HG03457 (cell line): Measurements from ENCODE around the gene ARPC5.
"Not testable (repeated sequence)": the region's sequence is repeated elsewhere in the genome, so short reads cannot be mapped to it uniquely, and the experiment has no call there.

ENCODE experiments used
- ATAC-seq: cut with Tn5 transposase; IDR thresholded peaks from one replicate; pipeline ENCODE4 v1.9.1; 2021; ENCODE audit warnings: moderate number of reproducible peaks; ENCODE audit not compliant: unreplicated experiment

ARPC5 gene

DNA sequence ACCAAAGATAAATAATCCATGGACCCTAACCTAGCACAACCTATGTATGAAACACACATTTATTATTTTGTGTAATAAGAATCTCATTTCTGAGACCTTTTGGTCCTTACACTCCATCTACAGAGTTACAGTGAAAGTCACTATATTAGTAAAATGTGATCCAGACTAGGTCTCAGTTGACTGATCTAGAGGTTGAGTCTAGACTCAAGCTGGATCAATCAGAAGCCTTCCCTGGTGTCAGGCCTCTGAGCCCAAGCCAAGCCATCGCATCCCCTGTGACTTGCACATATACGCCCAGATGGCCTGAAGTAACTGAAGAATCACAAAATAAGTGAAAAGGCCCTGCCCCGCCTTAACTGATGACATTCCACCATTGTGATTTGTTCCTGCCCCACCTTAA, 22.6 kb downstream of the ARPC5 start:
- not testable (repeated sequence) for ATAC-seq

DNA sequence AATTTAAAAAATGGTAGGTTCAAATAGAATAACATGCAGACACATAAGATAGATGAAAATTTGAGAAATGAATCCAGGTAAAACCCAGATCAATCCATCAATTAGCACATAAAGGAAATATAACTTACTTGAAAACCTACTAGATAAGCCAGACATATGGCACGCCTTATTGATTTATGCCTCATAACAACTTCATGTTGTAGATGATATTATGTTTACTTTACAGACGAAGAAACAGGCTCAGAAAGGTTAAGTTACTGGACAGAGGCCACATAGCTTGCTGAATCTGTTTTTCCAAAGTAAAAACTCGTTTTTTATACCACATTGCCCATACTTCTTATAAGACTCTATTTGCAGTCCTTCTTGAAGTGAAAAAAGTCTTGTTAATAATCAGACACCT, 23.2 kb downstream of the ARPC5 start:
- ATAC-seq: no peak

DNA sequence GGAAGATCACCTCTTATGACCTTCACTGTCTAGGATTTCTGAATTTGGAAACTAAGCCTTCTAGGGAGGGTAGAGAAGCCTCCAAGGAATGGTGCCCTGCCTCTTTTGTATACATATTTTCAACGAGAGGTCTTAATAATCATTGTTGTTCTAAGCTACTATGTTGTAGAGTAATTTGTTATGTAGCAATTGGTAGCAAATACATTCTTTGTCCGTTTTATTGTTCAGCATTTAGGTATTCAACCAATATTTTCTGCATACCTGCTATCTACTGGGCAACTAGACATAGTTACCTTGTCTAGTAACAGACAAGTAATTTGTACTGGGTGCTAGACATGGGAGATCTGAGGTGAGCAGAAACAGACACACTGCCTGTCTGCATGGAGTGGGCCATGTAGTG, 24.6 kb downstream of the ARPC5 start:
- ATAC-seq: no peak

DNA sequence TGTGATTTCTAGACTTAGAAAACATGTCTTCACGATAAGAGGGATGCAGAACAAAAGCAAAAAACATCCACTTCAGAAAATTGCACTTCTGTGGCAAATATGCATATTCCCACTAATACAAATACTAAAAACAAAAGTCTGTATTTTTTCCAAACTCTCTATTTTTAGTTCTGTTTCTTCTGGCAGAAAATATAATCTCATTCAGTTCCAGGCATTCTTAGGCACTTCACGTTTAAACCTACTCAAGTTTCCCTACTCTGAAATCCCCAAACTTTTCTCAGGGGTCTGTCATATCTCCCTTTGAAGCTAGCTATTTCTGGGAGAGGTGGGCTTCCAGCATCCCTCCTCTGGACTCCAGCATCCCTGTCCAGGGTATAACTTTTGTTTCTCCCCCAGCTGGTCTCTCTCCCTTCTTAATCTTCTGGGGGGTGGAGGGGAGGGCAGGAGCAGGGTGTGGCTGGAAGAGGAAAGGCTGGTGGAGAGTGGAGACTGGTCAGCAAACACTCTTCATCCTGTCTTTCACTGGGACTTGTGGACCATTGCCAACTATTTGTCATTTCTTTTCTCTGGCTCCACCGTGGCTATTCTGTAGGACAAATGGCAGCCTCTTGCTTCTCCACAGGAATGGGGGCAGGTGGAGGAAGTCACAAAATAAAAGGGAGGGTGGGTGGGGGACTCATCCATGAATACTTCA, 25.7 kb downstream of the ARPC5 start:
- ATAC-seq: no peak

DNA sequence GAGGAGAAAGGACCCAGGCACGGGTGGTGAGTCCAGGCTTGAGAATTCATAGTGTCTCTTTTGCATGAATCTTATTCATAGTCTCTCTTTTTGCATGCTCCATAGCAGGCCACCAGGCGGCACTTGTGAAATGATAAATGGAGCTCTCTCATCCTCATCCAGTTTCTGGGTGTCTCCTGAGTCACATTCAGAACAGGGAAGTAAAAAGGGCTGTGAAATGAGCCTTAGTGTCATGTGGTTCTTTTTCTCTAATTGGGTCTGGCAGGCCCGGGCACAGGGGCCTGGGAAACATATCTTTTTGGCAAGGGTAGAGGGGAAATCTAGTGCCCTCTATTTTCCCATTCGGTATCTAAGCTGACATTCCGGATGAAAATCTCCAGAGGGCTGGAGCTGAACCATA, 26.3 kb downstream of the ARPC5 start:
- ATAC-seq: no peak

DNA sequence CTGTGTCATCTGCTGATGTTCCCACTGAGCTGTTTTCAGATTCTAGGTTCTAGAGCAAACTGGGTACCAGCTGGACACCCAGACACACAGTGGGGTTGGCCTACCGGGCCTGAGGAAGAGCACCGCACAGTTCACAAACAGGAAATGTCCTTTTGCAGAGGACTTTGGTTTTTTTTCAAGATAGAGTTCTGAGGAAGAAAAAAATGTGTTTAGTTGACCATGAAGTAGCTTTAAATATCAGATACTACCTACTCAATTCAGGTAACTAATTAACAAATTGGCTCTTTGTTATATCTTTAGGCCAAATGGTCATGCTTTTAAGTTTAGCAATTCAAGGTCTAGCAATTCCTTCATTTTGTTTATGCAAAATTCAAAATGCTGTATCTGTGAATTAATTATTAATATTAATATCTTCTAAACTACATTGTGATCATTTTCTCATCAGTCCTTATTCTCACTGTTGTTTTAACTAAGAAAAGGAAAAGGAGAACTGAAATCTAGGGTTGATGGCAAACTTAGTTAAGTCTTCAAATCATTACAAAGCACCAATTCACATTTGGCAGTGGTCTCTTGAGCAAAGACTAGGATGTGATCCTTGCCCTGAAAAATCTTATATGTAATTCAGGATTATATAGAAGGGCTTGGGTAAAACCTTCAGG, 28.1 kb downstream of the ARPC5 start:
- ATAC-seq: peak; percentile 37

DNA sequence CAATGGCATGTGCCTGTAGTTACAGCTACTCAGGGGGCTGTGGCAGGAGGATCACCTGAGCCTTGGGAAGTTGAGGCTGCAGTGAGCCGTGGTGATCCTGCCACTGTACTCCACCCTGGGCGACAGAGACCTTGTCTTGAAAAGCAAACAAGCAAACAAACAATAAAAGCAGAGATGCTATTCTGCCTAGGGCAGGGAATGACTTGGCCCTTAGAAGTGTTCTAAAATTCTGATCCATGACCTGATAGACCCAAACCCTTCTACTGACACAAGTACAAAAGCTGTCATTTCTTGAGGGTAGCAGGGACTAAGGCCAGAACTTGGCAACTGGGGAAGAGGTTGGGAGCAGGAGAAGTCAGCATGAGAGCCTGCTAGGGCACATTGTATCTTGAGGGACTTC, 29.7 kb downstream of the ARPC5 start:
- ATAC-seq: no peak

DNA sequence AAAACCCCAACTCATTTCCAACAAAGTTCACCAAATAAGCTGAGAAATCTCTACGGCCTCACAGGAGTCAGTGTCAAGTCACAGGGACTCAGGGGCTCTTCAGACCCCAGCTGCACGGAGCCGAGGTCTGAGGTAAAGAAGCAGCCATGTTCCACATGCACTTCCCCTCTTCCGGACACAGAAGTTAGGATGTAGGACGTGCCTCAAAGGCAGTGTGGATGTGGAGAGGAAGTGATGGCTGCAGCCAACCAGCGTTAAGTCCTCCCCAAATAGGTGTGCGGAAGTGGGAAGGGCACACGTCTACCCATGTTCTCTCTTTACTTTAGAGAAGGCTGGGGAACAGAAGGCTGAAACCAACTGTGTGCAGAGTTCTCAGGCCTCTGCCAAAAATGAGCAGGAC, 30.8 kb downstream of the ARPC5 start:
- no peak for ATAC-seq

DNA sequence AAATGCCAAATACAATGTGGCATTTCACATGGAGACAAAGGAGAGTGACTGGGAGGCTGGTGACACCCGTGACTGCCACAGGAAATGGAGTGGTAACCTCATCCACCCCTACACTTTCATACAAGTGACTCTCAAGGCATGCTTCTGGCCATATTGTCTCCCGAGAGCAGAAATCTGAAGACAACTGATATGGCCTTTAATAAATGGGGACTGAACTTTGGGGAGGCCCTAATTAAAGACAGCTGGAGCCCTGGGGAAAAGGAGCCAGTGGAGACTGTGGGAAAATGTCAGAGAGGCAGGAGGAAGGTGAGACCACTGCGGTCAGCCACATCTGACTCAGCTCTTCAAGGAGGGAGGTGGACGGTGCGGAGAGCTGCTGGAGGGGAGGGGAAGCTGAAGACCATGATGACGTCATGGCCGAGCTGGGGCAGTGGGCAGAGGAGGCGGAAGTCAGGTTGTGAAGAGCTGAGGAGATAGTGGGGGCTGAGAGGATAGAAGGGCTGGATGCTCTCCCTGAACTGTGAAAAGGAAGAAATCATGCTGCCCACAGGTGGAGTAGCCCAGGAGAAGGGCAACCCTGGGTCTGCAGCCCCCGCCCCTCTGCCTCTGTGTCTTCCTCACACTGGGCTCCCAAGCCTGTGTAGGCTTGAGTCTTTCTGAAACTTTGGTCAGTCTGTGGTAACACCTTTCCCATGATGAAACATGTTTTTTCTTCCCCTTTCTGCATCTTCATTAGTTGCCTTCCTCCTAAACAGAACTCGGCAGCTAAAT, 31.4 kb downstream of the ARPC5 start:
- ATAC-seq: no peak

DNA sequence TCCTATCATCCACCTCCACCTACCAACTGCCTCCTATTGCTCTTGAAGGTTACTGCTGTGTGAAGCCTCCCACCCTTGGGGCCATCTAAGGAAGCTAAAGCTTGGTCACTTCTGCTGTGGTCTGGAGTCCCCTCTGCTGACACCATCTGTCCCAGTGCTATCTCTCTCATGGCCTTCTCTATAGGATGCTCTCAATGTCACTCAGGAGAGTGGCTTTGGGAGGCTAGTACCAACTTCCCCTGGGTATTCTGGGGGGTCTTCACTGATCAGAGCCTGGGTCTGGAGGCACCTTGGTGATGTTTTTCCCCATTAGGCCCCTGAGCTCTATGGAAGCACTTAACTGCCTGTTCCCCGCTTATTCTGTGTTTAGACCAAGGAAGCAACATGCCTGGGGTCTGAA, 33.1 kb downstream of the ARPC5 start:
- no peak for ATAC-seq

DNA sequence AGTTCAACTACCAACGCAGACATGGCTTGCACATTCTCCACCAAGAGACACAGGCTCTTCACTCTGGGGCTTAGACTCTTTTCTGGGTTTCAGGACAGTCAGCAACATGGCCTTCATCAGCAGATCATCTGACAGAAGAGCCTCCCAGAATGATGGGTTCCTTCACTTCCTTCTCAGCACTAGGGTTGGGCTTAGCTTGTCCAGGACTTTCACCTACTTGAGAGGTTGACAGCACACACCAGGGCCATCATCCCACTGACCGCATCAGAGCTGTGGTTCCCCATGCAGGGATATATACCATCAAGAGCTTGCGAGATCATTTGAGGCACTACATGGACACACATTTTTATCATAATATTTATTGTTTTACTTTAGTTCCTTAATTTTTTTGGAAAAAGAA, 34.9 kb downstream of the ARPC5 start:
- no peak for ATAC-seq

DNA sequence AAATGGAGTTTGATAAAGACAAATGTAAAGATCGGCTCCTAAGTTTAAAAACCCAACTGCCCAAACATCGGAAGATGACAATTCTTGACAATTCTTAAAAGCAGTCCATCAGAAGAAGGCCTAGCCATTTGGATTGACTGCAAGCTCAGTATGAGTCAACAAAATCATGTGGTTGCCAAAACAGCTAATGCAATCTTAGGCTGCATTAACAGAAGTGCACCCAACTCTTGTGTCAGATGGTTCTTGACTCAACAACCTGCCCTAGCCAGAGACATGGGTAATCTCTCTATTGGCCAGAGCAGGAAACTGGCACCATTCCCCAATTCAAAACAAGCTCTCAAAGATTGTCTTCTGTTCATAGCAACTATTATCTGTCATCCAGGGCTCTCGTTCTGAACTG, 35.4 kb downstream of the ARPC5 start:
- ATAC-seq: no peak

DNA sequence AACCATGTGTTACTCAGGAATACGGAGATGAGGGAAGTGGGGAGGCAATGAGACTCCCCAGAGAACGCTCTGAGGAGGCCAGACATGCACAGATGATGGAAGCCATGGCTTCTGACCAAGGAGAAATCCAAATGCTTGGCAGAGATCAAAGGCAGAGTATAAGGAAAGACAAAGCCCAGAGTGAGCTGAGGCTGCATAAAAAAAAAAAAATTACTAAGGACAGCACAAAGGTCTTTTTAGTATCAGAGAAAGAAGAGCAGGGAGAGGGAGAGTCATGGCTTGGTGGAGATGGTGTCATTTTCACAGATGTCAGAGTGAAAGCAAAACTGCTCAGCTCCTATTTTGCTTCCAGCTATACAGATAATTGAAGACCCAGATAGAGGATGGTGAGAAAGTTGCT, 37.2 kb downstream of the ARPC5 start:
- ATAC-seq: no peak

DNA sequence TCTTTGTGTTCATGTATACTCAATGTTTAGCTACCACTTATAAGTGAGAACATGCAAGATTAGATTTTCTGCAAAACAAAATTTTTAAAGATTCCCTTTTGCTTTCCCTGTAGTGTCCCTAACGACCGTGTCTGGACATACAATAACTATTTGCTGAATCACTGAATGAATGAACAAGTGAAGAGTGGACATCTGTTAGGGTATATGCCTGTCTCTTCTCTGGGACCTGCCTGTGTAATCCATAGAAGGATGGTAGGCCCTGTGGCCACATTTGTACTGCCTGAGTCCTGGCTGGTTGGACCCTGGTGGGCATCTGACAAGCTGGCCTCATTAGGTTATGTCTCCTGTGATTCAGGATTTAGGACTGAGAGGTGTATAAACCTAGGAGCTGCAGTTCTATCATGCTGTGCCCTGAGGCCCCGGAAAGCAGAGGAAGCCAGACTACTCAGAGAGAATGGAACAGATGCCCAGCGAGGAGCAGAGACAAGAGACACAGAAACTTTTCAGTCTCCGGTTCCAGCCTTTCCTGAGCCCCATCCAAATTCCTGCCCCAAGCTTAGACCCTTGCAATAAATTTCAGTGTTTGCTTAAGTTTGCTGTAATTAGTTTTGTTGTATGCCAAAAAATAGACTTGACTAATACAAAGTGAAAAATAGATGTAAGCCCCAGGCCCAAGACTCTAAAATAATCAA, 37.8 kb downstream of the ARPC5 start:
- no peak for ATAC-seq

DNA sequence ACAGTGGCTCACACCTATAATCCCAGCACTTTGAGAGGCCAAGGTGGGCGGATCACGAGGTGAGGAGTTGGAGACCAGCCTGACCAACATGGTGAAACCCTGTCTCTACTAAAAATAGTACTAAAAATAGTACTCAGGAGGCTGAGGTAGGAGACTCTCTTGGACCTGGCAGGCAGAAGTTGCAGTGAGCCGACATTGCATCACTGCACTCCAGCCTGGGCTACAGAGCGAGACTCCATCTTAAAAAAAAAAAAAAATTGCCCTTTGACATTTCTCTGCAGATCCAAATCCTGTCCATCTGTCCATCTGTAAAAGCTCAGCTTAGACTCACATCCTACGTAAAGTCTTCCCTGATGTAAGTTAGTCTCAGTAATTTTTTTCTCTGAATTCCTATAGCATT, 39.1 kb downstream of the ARPC5 start:
- ATAC-seq: no peak

DNA sequence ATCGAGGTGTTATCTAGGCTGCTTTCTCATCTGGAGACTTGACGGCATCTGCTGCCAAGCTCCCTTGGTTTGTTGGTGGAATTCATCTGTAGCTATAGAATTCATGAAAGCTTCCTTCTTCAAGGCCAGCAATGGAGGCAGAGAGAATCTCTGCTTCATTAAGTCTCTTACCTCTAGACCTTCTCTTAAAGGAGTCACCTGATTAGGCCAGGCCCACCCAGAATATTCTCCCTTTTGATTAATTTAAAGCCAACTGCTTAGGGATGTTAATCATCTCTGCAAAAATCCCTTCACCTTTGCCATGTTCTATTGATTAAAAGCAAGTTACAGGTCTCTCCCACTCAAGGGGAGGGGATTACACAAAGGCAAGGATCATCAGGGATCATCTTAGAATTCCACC, 40.0 kb downstream of the ARPC5 start:
- no peak for ATAC-seq

DNA sequence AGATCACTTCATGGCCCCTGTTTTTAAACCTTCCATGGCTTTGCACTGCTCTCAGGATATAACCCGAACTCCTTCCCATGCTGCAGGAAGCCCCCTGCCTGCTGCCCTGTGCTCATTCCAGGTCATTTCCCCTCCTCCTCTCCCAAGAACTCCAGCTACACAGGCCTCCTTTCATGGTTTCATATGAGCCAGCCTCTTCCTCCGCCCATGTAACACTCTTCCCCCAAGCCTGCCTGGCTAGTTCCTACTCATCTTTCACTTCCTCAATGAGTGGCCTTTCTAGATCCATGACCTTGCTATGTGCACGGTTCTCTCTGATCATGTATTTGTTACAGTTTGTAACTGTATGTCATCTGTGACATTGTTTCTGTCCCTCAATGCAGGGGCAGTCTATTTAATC, 42.2 kb downstream of the ARPC5 start:
- no peak for ATAC-seq

DNA sequence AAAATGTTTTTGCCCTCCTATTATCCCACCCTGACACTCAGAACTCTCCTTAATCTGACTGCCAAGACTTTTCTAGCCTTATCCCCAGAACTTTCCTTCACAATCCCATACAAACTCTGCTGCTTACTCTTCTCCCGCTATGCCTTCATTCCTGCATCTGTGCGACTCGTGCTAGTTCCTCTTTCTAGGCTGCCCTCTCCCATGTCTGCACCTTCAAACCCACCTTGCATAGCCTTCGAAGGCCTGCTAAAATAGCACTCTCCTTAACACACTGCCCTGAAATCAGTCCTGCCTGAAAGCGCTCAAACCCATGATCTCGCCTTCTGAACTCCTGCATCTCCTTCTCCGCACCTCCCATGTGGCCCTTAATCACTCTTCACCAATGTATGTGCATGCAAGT, 42.9 kb downstream of the ARPC5 start:
- no peak for ATAC-seq

DNA sequence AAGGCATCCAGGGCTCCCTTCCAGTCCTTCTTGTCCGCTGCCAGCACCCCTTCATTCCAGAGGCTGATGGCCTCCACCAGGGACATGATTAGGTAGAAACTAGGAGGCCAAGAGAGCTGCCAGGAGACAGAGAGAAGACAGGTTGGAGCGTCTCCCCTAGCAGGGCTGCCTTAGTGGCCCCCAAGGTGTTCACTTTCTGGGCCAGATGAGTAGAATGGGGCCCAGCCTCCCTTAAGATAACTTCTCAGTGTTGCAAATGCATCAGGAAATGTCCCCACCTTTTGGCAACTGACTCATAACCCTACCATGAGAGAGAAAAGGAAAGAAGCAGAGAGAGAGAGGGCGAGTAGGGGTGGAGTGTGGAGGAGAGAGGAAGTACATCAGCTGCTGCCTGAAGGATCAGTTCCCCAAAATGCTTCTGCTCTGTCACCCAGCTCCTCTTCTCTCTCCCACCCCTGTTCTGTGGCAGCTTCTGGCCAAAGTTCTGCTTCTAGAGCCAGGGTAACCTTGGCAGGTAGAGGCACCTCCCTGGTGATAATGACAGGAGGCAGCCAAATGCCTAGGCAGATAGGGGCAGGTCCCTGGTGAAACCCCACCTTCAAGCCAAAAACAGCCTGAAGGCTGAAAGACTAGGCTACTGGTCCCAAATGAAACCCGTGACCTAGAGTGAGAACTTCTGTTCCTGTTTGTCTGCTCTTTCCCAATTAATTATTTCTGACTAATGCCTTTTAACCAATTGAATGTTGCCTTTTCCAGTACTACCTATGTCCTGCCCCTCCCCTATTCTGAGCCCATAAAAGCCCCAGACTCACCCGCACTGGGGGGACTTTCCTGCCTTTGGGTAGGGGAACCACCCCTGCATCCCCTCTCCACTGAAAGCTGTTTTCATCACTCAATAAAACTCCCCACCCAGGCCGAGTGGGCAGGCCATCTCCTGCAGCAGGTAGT, 45.1 kb downstream of the ARPC5 start, which contains the start of gene NCF2:
Gene NCF2, minus strand, starts transcription at position 216 of the 948 bp plus-strand sequence. Its CDS starts 130 bp downstream, at position 86.
- peak; percentile 78 for ATAC-seq

DNA sequence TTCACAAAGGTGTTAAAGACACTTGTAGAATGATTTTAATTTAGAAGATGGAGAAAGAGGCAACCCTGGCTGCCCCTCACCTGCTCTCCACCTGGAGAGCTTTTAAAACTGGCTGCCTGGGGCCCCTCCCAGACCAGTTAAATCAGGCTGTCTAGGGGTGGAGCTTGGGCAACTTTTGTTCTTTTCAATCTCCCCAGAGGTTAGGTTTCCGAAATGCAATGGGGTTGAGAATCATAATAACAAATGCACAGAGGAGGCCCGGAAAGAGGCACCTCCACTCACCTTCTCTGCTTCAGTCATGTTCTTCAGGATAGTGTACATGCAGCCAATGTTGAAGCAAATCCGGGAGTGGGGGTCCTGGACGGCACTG, 45.7 kb downstream of the ARPC5 start:
- ATAC-seq: no peak
